ENCODE measurements around the gene AP4S1.

Gene AP4S1

DNA sequence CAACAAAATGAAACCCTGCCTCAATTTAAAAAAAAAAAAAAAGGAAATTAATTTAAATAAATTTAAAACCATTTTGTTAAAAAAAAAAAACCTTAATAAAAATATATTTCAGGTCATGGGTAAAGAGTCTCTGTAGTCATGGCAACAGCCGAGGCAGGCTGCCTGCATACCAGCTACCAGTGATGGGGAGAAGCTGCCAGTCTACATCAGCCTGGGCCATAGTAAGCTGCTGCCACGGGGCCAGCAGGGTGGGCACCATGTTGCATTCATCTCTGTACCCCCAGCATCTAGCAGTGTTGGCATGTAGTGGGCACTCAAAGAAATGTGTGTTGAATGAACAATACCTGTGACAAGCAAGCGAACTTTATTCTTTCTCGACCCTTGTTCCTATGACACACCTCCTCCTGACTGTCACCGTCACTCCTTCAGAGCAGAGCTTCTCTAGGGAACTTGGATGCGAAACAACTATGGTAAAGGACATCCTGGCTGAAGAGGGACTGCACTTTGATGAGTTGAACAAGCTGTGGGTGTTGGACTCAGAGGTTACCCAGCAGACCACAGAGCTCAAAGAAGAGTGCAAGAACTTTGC is 7.3 kb upstream of the AP4S1 start:
- H3K4me2 ChIP-seq (ENCODE audit: insufficient read depth, low read length): no peak overlapping the region
- ATAC-seq (ENCODE audit: insufficient read depth, low read depth): no peak
- H3K79me2 ChIP-seq (ENCODE audit: insufficient read depth, low read length): peaks cover 98% of the 10 kb centered on the region
- no peak for DNase-seq
- peaks cover 12% of the 10 kb centered on the region for H3K4me1 ChIP-seq (ENCODE audit: insufficient read depth, low read length)
- no peak overlapping the region for H3K27ac ChIP-seq (ENCODE audit: low read length)
- no peaks in the 10 kb centered on the region for H3K9me3 ChIP-seq (ENCODE audit: insufficient read depth, low read length, severe bottlenecking)
- TF ChIP-seq, protein P1, sequence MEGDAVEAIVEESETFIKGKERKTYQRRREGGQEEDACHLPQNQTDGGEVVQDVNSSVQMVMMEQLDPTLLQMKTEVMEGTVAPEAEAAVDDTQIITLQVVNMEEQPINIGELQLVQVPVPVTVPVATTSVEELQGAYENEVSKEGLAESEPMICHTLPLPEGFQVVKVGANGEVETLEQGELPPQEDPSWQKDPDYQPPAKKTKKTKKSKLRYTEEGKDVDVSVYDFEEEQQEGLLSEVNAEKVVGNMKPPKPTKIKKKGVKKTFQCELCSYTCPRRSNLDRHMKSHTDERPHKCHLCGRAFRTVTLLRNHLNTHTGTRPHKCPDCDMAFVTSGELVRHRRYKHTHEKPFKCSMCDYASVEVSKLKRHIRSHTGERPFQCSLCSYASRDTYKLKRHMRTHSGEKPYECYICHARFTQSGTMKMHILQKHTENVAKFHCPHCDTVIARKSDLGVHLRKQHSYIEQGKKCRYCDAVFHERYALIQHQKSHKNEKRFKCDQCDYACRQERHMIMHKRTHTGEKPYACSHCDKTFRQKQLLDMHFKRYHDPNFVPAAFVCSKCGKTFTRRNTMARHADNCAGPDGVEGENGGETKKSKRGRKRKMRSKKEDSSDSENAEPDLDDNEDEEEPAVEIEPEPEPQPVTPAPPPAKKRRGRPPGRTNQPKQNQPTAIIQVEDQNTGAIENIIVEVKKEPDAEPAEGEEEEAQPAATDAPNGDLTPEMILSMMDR (IDR thresholded peaks at IDR 0.05; ENCODE audit: borderline replicate concordance, extremely low read depth, low read length, poor library complexity, severe bottlenecking): no peak
- TF ChIP-seq EZH2 (IDR thresholded peaks at IDR 0.05; ENCODE audit: borderline replicate concordance, low read depth, low read length, severe bottlenecking): no peak
- H3K27me3 ChIP-seq (ENCODE audit: insufficient read depth, low read length, poor library complexity): no peaks in the 10 kb centered on the region
- H2AFZ ChIP-seq (ENCODE audit: low read depth, low read length): no peak overlapping the region
- H3K4me3 ChIP-seq (ENCODE audit: low read depth in 1 of 2, low read length in 2 of 2): no peak overlapping the region
- H3K36me3 ChIP-seq (ENCODE audit: insufficient read depth, low read length): peaks cover 38% of the 10 kb centered on the region
- H3K9ac ChIP-seq (ENCODE audit: low read depth, low read length): no peak overlapping the region
- H4K20me1 ChIP-seq (ENCODE audit: insufficient read depth, low read length): peaks cover 55% of the 10 kb centered on the region

DNA sequence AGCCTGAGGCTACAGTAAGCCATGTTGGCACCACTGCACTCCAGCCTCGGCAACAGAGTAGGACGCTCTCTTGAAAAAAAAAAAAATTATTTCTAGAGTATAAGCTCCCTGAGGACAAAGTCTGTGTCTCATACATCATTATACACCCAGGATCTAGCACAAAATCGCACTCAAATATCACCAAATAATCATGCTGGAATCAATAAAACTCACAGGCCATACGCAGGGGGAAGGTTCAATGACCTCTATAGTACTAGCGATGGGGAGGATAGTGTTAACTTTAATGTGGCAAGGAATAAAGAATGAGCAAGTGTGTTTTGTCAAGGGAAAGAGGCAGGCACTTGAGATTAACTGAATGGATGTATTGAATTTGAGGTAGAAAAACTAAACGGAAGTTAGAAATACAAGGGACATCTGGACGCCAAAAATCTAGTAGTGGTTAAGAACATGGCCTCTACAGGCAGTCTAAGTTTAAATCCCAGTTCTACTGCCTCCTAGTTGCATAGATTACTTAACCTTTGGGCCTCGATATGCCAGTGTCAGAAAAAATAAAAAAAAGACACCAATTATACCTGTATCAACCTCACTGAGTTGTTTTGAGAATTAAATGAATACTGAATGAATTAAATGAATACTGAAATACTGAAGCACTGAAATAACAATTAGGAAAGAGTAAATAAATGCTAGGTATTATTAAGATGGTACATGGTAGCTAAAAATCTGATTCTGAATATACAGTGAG is 4.4 kb upstream of the AP4S1 start:
- peaks cover 31% of the 10 kb centered on the region for H3K4me1 ChIP-seq (ENCODE audit: insufficient read depth, low read length)
- peaks cover 98% of the 10 kb centered on the region for H3K79me2 ChIP-seq (ENCODE audit: insufficient read depth, low read length)
- H3K4me2 ChIP-seq (ENCODE audit: insufficient read depth, low read length): no peak overlapping the region
- H3K9me3 ChIP-seq (ENCODE audit: insufficient read depth, low read length, severe bottlenecking): no peaks in the 10 kb centered on the region
- no peak overlapping the region for H2AFZ ChIP-seq (ENCODE audit: low read depth, low read length)
- TF ChIP-seq EZH2 (IDR thresholded peaks at IDR 0.05; ENCODE audit: borderline replicate concordance, low read depth, low read length, severe bottlenecking): no peak
- TF ChIP-seq, protein P1 (IDR thresholded peaks at IDR 0.05; ENCODE audit: borderline replicate concordance, extremely low read depth, low read length, poor library complexity, severe bottlenecking): no peak
- DNase-seq: no peak
- H3K27ac ChIP-seq (ENCODE audit: low read length): no peak overlapping the region
- no peak overlapping the region for H3K9ac ChIP-seq (ENCODE audit: low read depth, low read length)
- no peaks in the 10 kb centered on the region for H3K27me3 ChIP-seq (ENCODE audit: insufficient read depth, low read length, poor library complexity)
- peaks cover 39% of the 10 kb centered on the region for H3K36me3 ChIP-seq (ENCODE audit: insufficient read depth, low read length)
- ATAC-seq (ENCODE audit: insufficient read depth, low read depth): no peak
- H3K4me3 ChIP-seq (ENCODE audit: low read depth in 1 of 2, low read length in 2 of 2): no peak overlapping the region
- H4K20me1 ChIP-seq (ENCODE audit: insufficient read depth, low read length): peaks cover 49% of the 10 kb centered on the region

DNA sequence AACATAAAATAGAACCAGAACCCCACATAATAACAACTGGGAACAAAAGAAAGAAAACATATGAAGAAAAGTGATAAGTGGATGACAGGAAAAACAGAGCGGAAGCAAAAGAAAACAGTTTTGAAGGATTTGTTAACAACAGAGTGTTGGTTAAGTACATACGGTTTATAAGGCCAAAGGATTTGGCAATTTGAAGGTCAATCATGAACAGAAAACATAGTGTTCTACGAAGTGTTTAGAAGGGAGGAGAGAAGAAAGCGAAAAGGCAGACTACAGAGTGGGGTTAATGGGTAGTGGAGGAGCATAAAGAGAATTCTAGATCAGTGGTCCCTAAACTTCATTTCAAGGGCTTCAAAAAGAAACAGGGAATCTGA is 3.9 kb upstream of the AP4S1 start:
- H3K4me3 ChIP-seq (ENCODE audit: low read depth in 1 of 2, low read length in 2 of 2): no peak overlapping the region
- TF ChIP-seq, protein P1 (IDR thresholded peaks at IDR 0.05; ENCODE audit: borderline replicate concordance, extremely low read depth, low read length, poor library complexity, severe bottlenecking): no peak
- TF ChIP-seq EZH2 (IDR thresholded peaks at IDR 0.05; ENCODE audit: borderline replicate concordance, low read depth, low read length, severe bottlenecking): no peak
- peaks cover 31% of the 10 kb centered on the region for H3K4me1 ChIP-seq (ENCODE audit: insufficient read depth, low read length)
- H3K9me3 ChIP-seq (ENCODE audit: insufficient read depth, low read length, severe bottlenecking): no peaks in the 10 kb centered on the region
- peaks cover 39% of the 10 kb centered on the region for H3K36me3 ChIP-seq (ENCODE audit: insufficient read depth, low read length)
- ATAC-seq (ENCODE audit: insufficient read depth, low read depth) (no peak), DNase-seq (no peak)
- no peak overlapping the region for H3K27ac ChIP-seq (ENCODE audit: low read length)
- no peak overlapping the region for H2AFZ ChIP-seq (ENCODE audit: low read depth, low read length)
- peaks cover 94% of the 10 kb centered on the region for H3K79me2 ChIP-seq (ENCODE audit: insufficient read depth, low read length)
- H3K9ac ChIP-seq (ENCODE audit: low read depth, low read length): no peak overlapping the region
- no peaks in the 10 kb centered on the region for H3K27me3 ChIP-seq (ENCODE audit: insufficient read depth, low read length, poor library complexity)
- H4K20me1 ChIP-seq (ENCODE audit: insufficient read depth, low read length): peaks cover 47% of the 10 kb centered on the region
- no peak overlapping the region for H3K4me2 ChIP-seq (ENCODE audit: insufficient read depth, low read length)
